ENCODE measurements around the gene TPTE. TPM values are rescaled to one million over a fixed set of nuclear protein-coding genes. Genes with fewer than 3 reads are reported as not detected.
"Not testable (repeated sequence)": the region's sequence is repeated elsewhere in the genome, so short reads cannot be mapped to it uniquely, and the experiment has no call there.

Gene TPTE
- not detected for polyA plus RNA-seq (2013, experiment 1 of 2; ENCODE audit: insufficient read length)
- not detected for polyA plus RNA-seq (2013, experiment 2 of 2; ENCODE audit: insufficient read length)

GRCh38 chr21:10521091-10521598, at the start of gene TPTE:
TPTE (plus strand) TSS chr21:10521583; CDS start chr21:10538724, 17,141 bp downstream.
- DNase-seq, result no peak

GRCh38 chr21:10471999-10472398, 49.4 kb upstream of the TPTE start:
- DNase-seq, result not testable (repeated sequence)

DNA sequence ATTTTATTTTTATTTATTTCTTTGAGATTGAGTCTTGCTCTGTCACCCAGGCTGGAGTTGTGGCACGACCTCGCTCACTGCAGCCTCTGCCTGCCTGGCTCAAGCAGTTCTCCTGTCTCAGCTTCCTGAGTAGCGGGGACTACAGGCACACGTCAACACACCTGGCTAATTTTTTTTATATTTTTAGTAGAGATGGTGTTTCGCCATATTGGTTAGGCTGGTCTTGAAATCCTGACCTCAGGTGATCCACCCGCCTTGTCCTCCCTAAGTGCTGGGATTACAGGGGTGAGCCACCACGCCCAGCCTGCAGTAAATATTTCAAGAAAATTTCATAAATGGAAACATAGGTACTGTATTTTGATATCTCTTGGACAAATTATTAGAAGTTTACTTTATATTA, 43.6 kb upstream of the TPTE start:
- not testable (repeated sequence) for DNase-seq

GRCh38 chr21:10479875-10480274, 41.5 kb upstream of the TPTE start:
- not testable (repeated sequence) for DNase-seq

DNA sequence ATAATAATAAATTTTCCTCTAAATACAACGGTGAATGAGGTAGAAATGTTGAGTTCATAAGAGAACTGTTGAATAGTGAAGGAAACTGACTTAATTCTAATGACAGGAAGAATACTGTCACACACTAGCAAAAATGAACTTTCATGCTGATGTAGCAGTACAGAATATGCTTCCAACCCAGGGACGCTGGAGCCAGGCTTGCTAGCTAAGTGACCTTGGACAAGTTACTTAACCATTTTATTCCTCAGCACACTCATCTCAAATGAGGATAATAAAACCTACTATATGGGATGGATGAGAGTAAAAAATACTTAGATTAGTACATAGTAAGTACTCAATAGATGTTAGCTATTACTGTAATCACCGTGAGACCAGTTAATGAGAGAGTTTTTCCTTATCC, 36.5 kb upstream of the TPTE start:
- not testable (repeated sequence) for DNase-seq

GRCh38 chr21:10490453-10490852, 30.9 kb upstream of the TPTE start:
- not testable (repeated sequence) for DNase-seq

DNA sequence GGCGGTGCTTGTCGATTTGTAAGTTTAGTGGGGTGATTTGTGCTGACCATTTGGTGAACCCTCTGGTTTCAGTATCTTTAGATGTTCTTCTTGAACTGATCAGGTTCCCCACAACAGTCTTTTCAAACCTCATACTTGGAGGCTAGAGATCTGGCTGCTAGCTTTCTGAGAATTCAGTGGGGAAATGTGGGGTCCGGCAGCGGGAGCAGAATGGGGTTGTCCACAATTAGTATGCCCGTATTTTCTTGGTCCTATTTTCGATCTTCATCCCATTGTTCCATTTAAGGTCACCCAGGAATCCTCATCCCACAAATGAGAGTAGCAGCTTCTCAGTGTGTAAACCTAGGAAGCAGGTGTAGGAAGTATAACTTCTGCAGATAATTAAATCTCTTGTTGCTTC, 10.3 kb upstream of the TPTE start:
- no peak for DNase-seq

DNA sequence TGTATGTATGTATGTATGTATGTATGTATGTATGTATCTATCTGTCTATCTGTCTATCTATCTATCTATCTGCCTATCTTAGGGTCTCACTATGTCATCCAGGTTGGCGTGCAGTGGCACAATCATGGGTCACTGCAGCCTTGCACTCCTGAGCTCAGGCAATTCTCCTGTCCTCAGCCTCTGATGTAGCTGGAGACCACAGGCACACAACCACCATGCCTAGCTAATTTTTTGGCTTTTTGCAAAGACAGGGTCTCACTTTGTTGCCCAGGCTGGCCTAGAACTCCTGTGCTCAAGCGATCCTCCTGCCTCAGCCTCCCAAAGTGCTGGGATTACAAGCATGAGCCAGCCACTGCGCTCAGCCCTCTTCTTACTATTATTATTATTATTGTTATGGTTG, 4.5 kb upstream of the TPTE start:
- not testable (repeated sequence) for DNase-seq

DNA sequence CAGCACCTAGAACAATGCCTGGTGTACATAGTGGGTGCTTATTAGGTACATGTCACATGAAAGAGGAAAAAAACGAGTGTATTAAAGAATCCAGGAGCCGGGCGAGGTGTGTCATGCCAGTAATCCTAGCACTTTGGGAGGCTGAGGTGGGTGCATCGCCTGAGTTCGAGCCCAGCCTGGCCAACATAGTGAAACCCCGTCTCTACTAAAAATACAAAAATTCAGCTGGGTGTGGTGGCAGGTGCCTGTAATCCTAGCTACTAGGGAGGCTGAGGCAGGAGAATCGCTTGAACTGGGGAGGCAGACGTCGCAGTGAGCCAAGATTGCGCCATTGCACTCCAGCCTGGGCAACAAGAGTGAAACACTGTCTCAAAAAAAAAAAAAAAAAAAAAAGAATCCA, 3.5 kb upstream of the TPTE start:
- DNase-seq, result not testable (repeated sequence)

DNA sequence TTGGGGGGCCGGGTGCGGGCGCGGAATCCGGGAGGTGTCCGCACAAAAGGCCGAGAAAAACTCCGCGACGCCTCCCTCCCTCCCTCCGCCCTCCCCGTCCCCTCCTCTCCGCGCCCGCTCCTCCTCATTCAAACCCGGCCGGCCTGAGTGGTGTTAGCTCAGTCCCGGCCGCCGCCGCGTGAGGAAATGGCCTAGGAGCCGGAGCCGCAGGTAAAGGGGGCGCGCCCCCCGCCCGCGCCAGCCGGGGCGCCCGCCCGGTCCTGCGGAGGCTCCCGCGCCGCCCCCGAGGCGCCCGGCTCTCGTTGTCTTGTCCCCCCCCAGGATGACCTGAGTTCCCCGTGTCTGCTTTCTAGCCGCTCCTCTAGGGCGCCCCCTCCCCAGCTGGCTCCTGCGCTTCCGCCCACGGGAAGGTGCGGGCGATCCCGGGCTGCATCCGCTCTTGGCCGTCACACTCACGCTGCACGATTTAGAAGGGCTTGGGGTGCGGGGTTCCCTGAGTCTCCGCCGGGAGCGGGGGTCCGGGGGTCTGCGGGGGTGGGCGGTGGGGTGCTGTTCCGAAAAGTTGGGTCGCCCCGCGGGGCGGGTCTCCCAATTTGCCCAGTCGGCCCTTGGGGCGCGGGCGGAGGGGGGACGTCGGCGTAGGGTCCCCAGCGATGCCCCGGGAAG, 585 bp downstream of the TPTE start:
- not testable (repeated sequence) for DNase-seq

DNA sequence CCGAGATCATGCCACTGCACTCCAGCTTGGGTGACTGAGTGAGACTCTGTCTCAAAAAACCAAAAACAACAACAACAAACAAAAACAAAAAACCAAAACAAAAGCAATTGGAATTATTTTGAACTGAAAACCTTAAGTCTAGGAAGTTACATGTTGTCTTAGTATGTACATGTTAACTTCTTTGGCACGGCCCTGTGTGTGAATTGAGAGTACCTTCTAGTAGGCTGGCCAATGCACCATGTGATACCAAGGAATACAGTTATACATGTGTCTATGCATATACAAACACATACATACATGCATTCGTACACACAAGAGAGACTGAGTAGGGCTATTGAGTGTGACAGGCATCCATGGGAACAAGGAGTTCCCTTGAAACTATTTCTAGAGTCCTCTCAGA, 18.6 kb downstream of the TPTE start:
- DNase-seq, result no peak

- DNase-seq, result not testable (repeated sequence)
Measured at GRCh38 chr21:10544376-10544775, 23.0 kb downstream of the TPTE start.

GRCh38 chr21:10547868-10548267, 26.5 kb downstream of the TPTE start:
- not testable (repeated sequence) for DNase-seq

- DNase-seq, result not testable (repeated sequence)
Measured at GRCh38 chr21:10548331-10548954, 27.1 kb downstream of the TPTE start.

- not testable (repeated sequence) for DNase-seq
Measured at GRCh38 chr21:10570803-10571202, 49.4 kb downstream of the TPTE start.

DNA sequence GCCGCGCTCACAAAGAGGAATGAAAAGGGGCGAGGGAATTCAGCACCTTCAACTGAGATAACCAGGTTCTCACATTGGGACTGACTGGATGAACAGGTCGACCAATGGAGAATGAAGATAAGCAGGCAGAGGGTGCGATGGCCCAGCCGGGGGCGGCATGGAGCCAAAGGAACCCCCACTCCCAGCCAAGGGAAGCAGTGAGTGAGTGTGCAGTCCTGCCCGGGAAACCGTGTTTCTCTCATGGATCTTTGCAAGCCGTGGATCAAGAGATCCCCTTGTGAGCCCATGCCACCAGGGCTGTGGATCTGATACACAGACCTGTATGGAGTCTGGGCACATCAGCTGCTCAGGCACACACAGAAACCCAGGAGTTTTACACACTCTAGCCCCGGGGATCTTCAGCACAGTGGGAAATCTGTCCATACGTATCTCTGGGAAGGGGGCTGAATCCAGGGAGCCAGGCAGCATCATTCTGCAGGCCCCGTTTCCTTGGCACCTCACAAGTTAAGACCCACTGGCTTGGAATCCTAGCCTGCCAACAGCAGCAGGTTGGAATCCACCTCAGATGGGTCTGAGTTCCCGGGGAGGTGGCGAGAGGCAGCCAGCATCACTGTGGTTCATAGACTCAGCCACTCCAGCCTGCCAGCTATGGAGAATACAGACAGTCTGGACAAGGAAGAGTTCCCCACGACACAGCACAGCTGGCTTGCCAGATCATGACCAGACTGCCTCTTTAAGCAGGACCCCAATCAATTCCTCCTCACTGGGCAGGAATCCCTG, 53.3 kb downstream of the TPTE start:
- not testable (repeated sequence) for DNase-seq

GRCh38 chr21:10575311-10575667, 53.9 kb downstream of the TPTE start:
- no peak for DNase-seq

- not testable (repeated sequence) for DNase-seq
Measured at GRCh38 chr21:10578910-10579309, 57.5 kb downstream of the TPTE start.

GRCh38 chr21:10589115-10589514, 67.7 kb downstream of the TPTE start:
- not testable (repeated sequence) for DNase-seq

- not testable (repeated sequence) for DNase-seq
Measured at GRCh38 chr21:10607074-10607473, 85.7 kb downstream of the TPTE start.

DNA sequence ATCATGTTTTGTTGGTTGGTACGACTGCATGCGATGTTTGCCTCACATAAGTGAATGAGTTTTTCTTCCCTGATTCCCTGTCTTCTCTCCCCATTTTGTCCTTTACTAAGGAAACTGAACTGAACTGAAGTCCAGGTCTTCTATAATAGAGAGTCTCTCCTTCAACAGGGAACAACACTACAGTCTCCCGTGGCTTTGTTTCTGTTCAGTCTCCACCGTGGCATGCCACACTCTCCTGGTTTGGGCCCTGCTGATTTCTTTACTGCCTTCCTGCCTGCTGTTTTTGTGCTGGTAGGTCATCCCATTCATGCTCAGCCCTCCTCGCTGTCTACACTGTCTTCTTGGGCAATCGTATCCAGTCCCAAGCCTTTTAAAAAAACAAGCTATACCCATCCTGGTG, 92.9 kb downstream of the TPTE start:
- DNase-seq, result not testable (repeated sequence)

DNA sequence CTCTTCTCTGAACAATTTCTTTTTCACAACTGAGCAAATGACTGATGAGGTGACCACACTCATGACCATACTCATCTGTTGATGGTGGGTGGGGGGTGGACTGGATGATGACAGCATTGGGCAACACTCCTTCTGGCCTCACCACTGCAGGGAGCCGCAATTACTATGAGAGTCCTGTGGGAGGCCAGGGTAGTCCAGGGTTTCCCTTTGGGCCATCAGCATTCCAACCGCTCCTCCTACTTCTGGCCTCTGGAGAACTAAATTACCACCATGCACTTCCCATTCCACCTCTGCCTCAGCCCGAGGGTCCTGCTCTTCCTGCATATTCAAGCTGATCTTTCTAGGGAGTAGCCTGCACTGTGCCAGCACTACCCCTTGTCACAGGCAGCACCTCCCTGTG, 94.7 kb downstream of the TPTE start:
- DNase-seq, result not testable (repeated sequence)

GRCh38 chr21:10616535-10616934, 95.2 kb downstream of the TPTE start:
- DNase-seq, result no peak
